Peyer's patch (tissue), 4 donors: Measurements from ENCODE around the gene CD74.

ENCODE experiments used
- CTCF ChIP-seq, 6 experiments: fragments of 450-650 bp in 4 of 6; fragments of 200-600 bp in 2 of 6; sonication (generic) in 1 of 6; IDR thresholded peaks; one replicate each; pipeline ENCODE4 v1.5.1; 2017 to 2019; ENCODE audit warnings: antibody characterized with exemption in 6 of 6, mild to moderate bottlenecking in 3 of 6, moderate library complexity in 1 of 6
- POLR2A ChIP-seq, 2 donors: fragments of 450-650 bp; IDR thresholded peaks; one replicate each; pipeline ENCODE4 v1.5.1; 2017; ENCODE audit warnings: antibody characterized with exemption in 2 of 2, mild to moderate bottlenecking in 2 of 2, moderate library complexity in 2 of 2

- TF ChIP-seq POLR2A (IDR thresholded peaks at IDR 0.05) (no peak), CTCF (IDR thresholded peaks at IDR 0.05) (no peak)
These were observed 59.6 kb downstream of the CD74 start for GRCh38 chr5:150353032-150353675.
